ENCODE measurements around the gene NXPH3. TPM values are rescaled to one million over a fixed set of nuclear protein-coding genes. Genes with fewer than 3 reads are reported as not detected.
A peak's percentile ranks its signal among the peaks of the same experiment; 100 is the strongest.

Gene NXPH3
- total and polyA plus RNA-seq, 2 of the 13 experiments (the other 11 are each of a cell fraction or from before 2014, with no cell fraction given) = 0.04 to 0.58 TPM

DNA sequence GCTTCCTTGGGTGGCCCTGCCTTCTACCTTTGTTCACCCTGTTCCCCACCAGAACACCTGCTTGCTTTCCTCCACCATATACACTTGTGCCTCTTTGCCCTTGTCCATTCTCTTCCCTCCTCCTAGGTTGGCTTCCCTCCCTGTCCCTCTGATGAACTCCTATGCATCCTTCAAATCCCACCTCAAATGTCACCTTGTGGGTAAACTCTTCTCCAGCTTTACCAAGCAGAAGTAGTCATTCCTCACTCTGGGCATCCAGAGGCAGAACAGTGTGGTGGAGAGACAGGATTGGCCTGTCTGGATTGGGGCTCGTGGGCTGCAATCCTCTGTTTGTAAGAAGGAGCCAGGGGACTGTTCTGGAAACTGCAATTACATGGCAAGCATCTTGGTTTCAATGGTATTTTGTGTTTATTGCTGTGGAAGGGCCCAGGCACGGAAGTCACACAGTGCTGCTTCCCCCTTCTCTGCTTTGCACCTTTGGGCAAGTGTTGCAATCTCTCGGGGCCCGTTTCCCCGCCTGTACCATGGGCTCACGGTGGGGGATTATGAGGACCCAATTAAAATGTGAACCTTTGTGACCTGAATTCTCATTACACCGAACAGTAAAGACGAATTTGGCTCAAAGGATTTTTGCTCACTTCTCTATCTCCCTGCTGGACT, 21.9 kb upstream of the NXPH3 start:
- H3K4me1 ChIP-seq (ENCODE audit: insufficient read depth, low read length) = peaks cover 51% of the 10 kb centered on the region
- FAIRE-seq (no peak), ATAC-seq (no peak), DNase-seq (ENCODE audit: low spot score) (no peak)
- H3K79me2 ChIP-seq (ENCODE audit: insufficient read depth, low read length) = no peaks in the 10 kb centered on the region
- TF ChIP-seq ZMYM4 (CRISPR knock-in tag; IDR thresholded peaks at IDR 0.05) = no peak
- TF ChIP-seq HDAC2 (CRISPR knock-in tag; IDR thresholded peaks at IDR 0.05) = no peak
- TF ChIP-seq RXRA (CRISPR knock-in tag; IDR thresholded peaks at IDR 0.05) = no peak
- no peak for TF ChIP-seq ZNF746 (CRISPR knock-in tag; IDR thresholded peaks at IDR 0.05)
- TF ChIP-seq THAP11 (CRISPR knock-in tag; IDR thresholded peaks at IDR 0.05) = no peak
- TF ChIP-seq ZNF557 (CRISPR knock-in tag; IDR thresholded peaks at IDR 0.05) = no peak
- TF ChIP-seq CEBPG (CRISPR knock-in tag; IDR thresholded peaks at IDR 0.05) = 0 out of 2 replicates have a peak, but pooled peaks have one; percentile 25
- no peak for TF ChIP-seq NAIF1 (CRISPR knock-in tag; IDR thresholded peaks at IDR 0.05; ENCODE audit: borderline replicate concordance)
- H3K36me3 ChIP-seq (replicated peaks in 1 of 2; ENCODE audit: control insufficient read depth in 1 of 2, insufficient read depth in 2 of 2, low read length in 2 of 2) = no peaks in the 10 kb centered on the region
- ChIA-PET CTCF (ENCODE audit: low intra/inter-chr PET ratio, low total read pairs) (interaction anchor here (1.8 kb wide), 1 partner anchor 146 kb away, joined by 5 read pairs; no protein-coding TSS in a partner anchor), POLR2A (no interaction called here)
- BruUV-seq (replicated peaks) = no TSS peak
- no peaks in the 10 kb centered on the region for H3K9me3 ChIP-seq (ENCODE audit: low read length)
- H4K20me1 ChIP-seq (ENCODE audit: insufficient read depth, low read length) = no peaks in the 10 kb centered on the region
- no peak overlapping the region for H2AFZ ChIP-seq (ENCODE audit: low read length)
- H3K4me3 ChIP-seq (replicated peaks in 1 of 3; ENCODE audit: insufficient read depth in 1 of 3, low read depth in 2 of 3, low read length in 3 of 3) = no peak overlapping the region
- intact Hi-C loops (cut with micrococcal nuclease; ENCODE audit: unreplicated experiment) = loop anchor here (10.0 kb wide), 1 partner anchor 239 kb away; no protein-coding TSS in a partner anchor
- H3K27ac ChIP-seq (ENCODE audit: extremely low read length, insufficient read depth, low read length) = no peak overlapping the region
- no peak overlapping the region for H3K4me2 ChIP-seq (ENCODE audit: low read depth, low read length)
- peaks cover 14 to 45% of the 10 kb centered on the region in 2 experiments for H3K27me3 ChIP-seq (ENCODE audit: control insufficient read depth in 1 of 2, insufficient read depth in 2 of 2, low read length in 2 of 2)
- no peak overlapping the region for H3K9ac ChIP-seq (ENCODE audit: insufficient read depth, low read depth, low read length)
- WGBS (ENCODE audit: low lambda C conversion rate) = 2% methylated on average over 8 of the region's 8 CpGs
- in situ Hi-C loops (cut with HindIII; ENCODE audit: extremely low pct_ligation_motif_present, low pct_unique_long_range_greater_than_20kb) = loop anchor here (5.0 kb wide), 2 partner anchors 57 to 142 kb away; partner anchors contain the start of genes NGFR and PHB1

Measured in HepG2 (cell line).